GM10248 (cell line): ENCODE data around the gene ZNF776.
A peak's percentile ranks its signal among the peaks of the same experiment; 100 is the strongest.

Source experiments
- CTCF ChIA-PET: fragments of 300-600 bp; sonication (Branson Sonifier 250); formaldehyde crosslinking; extraction: SDS; loops from one replicate; lab custom pipeline; 2021; ENCODE audit warnings: antibody characterized with exemption; lab: Yijun Ruan, JAX
- POLR2A ChIA-PET: fragments of 350-650 bp; sonication (Branson Sonifier 250); formaldehyde crosslinking; extraction: SDS; loops from one replicate; lab custom pipeline; 2020; ENCODE audit warnings: antibody characterized with exemption; lab: Yijun Ruan, JAX
- DNase-seq: peaks from one replicate; pipeline ENCODE4 v3.0.0; 2012; ENCODE audit errors: extremely low spot score
- TF ChIP-seq, protein P1 (sequence below): IDR thresholded peaks from 2 replicates; pipeline ENCODE4 v1.5.1; 2012; ENCODE audit warnings: mild to moderate bottlenecking, low read depth; ENCODE audit errors: extremely low read depth, missing control alignments, control extremely low read depth

Gene ZNF776

DNA sequence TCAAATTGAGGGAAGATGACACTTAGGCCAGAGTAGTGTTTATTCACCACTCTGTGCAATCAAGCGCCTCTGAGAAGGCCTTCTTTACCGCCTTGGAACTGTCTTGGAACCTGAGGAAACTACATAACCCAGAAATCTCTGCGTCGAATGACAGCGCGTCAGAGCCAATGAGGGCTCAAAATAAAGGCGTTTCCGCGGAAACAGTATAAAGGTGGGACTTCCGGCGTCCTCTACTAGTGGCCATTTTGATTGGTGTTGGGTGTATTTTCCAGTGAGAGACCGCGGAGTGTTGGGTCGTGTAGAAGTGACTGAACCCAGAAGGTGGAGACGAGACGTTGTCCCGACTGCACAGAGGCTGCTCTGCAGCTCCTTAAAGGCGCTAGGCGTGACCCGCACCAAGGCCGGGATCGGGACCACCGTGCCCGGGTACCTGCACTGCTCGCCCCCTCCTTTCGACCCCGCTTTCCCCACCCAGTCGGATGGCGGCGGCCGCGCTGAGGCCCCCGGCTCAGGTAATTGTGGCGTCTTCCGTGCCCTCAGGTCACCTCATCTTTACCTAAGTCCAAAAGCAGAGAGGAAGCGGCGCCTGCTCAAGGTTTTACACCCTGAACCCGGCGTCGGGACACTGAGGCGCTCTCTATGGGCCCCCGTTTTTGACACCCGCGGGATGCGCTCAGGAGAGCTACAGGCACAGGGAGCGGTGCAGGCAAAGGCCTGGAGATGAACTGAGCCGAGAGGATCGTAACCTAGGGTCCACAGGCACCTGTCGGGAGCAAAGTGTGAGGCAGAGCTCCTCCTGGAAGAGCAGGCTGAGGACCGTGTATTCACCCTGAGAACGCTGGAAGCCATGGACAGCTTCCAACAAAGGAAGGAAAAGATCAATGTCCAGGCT, at the start of gene ZNF776:
Gene ZNF776, plus strand, starts transcription at position 236 of the 892 bp plus-strand sequence. Its CDS starts 244 bp downstream, at position 480.
- TF ChIP-seq, protein P1, sequence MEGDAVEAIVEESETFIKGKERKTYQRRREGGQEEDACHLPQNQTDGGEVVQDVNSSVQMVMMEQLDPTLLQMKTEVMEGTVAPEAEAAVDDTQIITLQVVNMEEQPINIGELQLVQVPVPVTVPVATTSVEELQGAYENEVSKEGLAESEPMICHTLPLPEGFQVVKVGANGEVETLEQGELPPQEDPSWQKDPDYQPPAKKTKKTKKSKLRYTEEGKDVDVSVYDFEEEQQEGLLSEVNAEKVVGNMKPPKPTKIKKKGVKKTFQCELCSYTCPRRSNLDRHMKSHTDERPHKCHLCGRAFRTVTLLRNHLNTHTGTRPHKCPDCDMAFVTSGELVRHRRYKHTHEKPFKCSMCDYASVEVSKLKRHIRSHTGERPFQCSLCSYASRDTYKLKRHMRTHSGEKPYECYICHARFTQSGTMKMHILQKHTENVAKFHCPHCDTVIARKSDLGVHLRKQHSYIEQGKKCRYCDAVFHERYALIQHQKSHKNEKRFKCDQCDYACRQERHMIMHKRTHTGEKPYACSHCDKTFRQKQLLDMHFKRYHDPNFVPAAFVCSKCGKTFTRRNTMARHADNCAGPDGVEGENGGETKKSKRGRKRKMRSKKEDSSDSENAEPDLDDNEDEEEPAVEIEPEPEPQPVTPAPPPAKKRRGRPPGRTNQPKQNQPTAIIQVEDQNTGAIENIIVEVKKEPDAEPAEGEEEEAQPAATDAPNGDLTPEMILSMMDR: no peak
- POLR2A ChIA-PET: no interaction called here
- DNase-seq: peak; percentile 92
- CTCF ChIA-PET: no interaction called here

- TF ChIP-seq, protein P1: no peak
- DNase-seq: no peak
- CTCF ChIA-PET: no interaction called here
- POLR2A ChIA-PET: no interaction called here
Measured at GRCh38 chr19:57701625-57702024, 45.0 kb upstream of the ZNF776 start.

DNA sequence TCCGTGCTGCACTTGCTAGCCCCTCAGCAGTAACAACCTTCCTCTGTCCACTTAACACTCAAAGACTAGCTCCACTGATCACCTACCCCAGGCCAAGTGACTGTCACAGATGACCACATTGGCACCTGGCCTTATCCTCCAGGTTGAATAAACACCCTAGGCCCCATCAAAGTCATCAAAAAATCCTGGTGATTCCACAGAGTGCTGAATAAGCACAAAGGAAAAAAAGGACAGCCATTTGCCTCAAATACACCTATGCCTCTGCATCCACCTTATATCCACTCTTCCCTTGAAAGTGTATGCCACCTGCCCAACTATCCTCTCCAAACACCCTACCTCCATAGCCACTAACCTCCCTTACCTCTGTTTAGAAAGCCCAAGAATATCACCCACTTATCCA, 40.3 kb upstream of the ZNF776 start:
- POLR2A ChIA-PET: no interaction called here

GRCh38 chr19:57708641-57709361, 37.8 kb upstream of the ZNF776 start, which contains the start of gene ZNF154:
Gene ZNF154, minus strand, starts transcription at chr19:57709204. Its CDS starts 233 bp downstream, at chr19:57708971.
- TF ChIP-seq, protein P1: no peak
- ChIA-PET POLR2A (interaction anchor here (0.6 to 0.9 kb wide), 2 partner anchors 18 to 960 kb away, joined by 3 to 7 read pairs; partner anchors contain the start of gene ZNF671), CTCF (interaction anchor here (0.9 to 1.1 kb wide), 2 partner anchors 9 to 29 kb away, joined by 3 read pairs; no protein-coding TSS in a partner anchor)
- DNase-seq: peak; percentile 69

More for the DNA sequence above, 40.3 kb upstream of the ZNF776 start:
- CTCF ChIA-PET: no interaction called here
- no peak for DNase-seq
- TF ChIP-seq, protein P1: no peak

DNA sequence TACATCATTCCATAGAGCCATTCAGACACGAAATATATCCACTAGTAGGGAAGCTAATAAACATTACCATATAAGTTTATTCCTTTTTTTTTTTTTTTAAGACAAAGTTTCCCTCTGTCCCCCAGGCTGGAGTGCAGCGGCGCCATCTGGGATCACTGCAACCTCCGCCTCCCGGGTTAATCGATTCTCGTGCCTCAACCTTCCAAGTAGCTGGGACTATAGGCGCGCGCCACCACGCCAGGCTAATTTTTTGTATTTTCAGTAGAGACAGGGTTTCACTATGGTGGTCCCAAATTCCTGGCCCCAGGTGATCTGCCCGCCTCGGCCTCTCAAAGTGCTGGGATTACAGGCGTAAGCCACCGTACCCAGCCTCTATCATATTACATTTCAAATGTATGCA, 37.0 kb upstream of the ZNF776 start:
- ChIA-PET POLR2A (interaction anchor here (0.6 to 0.9 kb wide), 2 partner anchors 18 to 960 kb away, joined by 3 to 7 read pairs; partner anchors contain the start of gene ZNF671), CTCF (interaction anchor here (0.9 to 1.1 kb wide), 2 partner anchors 8 to 29 kb away, joined by 3 read pairs; no protein-coding TSS in a partner anchor)
- no peak for DNase-seq
- TF ChIP-seq, protein P1: no peak

- TF ChIP-seq, protein P1: no peak
- ChIA-PET CTCF (no interaction called here), POLR2A (no interaction called here)
- DNase-seq: no peak
Measured at GRCh38 chr19:57712222-57712621, 34.4 kb upstream of the ZNF776 start.
